ENCODE data around the gene ACADM.

- no peak for TF ChIP-seq EZH2 (optimal IDR thresholded peaks at IDR 0.05; ENCODE audit: low read depth, low read length)
- TF ChIP-seq CTCF (IDR thresholded peaks at IDR 0.05; ENCODE audit: low read length): no peak
These were observed 73.2 kb downstream of the ACADM start for GRCh38 chr1:75797606-75798216.

Data from MM.1S (cell line).